ENCODE measurements around the gene SH3BP4.

DNA sequence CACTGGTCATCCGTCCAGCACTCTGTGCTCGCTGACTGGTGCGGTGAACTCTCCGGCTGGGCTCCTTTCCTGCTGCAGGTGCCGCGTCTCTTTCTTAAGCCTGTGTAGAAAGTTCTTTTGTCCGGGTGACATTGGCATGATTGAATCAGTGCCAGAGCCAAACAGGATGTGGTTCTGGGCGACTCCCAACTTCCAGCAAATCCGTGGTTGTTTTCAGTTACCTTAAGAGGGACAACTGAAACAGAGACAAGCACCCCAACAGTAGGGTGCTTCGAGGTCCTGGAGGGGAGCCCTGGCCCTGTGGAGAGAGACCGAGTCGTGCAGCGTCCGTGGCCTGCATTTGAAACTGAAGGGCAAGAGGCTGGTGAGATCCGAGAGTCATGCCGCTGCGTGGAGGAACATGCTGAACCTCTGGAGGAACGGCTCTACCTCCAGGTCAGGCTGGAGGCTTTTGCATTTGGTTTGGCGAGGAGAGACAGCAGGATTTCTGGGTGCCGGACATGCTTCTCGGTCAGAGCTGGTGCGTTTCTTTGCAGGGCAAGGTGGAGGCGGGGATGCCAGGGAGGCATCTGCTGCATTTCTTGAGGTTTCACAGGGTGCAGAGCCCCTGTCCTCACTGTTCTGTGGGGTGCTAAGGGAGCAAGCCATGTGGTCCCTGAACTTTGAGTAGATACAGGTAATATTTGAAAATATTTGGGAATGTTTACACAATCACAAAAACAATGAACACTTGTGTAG lies 26.8 kb downstream of the SH3BP4 start:
- TF ChIP-seq, protein P1, sequence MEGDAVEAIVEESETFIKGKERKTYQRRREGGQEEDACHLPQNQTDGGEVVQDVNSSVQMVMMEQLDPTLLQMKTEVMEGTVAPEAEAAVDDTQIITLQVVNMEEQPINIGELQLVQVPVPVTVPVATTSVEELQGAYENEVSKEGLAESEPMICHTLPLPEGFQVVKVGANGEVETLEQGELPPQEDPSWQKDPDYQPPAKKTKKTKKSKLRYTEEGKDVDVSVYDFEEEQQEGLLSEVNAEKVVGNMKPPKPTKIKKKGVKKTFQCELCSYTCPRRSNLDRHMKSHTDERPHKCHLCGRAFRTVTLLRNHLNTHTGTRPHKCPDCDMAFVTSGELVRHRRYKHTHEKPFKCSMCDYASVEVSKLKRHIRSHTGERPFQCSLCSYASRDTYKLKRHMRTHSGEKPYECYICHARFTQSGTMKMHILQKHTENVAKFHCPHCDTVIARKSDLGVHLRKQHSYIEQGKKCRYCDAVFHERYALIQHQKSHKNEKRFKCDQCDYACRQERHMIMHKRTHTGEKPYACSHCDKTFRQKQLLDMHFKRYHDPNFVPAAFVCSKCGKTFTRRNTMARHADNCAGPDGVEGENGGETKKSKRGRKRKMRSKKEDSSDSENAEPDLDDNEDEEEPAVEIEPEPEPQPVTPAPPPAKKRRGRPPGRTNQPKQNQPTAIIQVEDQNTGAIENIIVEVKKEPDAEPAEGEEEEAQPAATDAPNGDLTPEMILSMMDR (IDR thresholded peaks at IDR 0.05) = no peak
- TF ChIP-seq POLR2AphosphoS5 (IDR thresholded peaks at IDR 0.05; ENCODE audit: insufficient read depth in 1 of 2, low read depth in 1 of 2) (no peak), POLR2A (IDR thresholded peaks at IDR 0.05) (no peak)

Data from vagina (tissue), 2 donors.